GM12801 (cell line): ENCODE measurements around the gene ALX4.

Experiments used
- CTCF ChIP-seq: IDR thresholded peaks from one replicate; pipeline ENCODE4 v1.5.1; 2011; ENCODE audit warnings: control low read depth; ENCODE audit not compliant: insufficient read length; ENCODE audit errors: extremely low read depth

Gene ALX4

DNA sequence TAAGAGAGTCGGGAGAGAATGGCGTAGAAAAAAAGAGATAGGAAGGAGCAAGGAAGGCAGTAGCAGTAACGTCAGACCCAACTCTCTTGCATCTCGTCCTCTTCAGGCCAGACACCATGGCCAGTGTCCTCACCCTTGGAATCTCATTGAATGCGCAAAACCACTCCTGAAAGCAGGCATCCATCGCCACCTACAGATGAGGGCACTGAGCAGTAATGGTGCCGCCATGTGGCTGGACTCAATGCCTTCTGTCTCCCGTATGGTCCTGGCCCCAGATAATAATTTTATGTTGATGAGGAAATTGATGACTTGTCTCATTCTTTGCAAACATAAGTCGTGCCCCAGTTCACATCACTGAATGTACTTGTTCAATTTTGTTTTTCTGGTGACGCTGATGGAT is 17.8 kb upstream of the ALX4 start:
- TF ChIP-seq CTCF, result no peak

DNA sequence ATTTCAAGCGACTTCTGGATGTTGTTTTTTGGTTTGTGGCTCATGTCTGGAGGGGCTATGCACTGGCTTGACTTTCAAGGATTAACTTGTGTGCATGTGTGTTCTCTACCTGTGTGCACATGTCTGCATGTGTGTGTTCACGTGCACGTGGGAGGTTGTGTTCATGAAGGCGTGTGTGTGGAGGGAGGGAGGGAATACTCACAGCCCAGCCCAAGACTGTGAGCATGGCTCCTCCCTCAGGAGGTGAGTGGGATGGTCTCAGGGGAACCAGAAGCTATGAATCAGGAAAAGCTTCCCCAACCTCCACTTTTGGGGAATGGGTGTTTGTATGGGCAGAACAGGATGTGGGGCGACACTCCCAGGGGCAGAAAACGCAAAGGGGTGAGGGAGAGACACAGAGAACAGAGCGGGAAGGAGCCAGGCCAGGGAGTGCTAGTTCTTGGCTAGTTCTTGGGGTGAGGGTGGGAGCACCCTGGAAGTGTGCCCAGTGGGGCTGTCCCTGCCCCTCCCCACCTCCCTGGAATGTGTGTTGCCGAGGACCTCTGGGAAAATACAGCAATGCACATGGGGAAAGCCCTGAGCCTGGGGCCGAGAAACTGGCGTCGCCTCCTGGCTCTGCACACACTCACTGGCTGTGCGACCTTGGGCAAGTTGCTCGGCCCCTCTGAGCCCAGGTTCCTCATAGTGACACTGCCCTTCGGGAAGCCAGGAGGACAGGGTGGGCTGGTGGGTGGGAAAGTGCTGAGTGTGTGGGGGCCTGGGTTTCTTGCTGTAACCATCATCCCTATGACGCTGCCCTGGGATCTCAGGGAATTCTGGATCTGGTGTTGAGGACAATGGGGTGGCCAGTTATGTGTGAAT is 16.9 kb upstream of the ALX4 start:
- no peak for TF ChIP-seq CTCF

- no peak for TF ChIP-seq CTCF
Observed at GRCh38 chr11:44325698-44326097, 15.8 kb upstream of the ALX4 start.

DNA sequence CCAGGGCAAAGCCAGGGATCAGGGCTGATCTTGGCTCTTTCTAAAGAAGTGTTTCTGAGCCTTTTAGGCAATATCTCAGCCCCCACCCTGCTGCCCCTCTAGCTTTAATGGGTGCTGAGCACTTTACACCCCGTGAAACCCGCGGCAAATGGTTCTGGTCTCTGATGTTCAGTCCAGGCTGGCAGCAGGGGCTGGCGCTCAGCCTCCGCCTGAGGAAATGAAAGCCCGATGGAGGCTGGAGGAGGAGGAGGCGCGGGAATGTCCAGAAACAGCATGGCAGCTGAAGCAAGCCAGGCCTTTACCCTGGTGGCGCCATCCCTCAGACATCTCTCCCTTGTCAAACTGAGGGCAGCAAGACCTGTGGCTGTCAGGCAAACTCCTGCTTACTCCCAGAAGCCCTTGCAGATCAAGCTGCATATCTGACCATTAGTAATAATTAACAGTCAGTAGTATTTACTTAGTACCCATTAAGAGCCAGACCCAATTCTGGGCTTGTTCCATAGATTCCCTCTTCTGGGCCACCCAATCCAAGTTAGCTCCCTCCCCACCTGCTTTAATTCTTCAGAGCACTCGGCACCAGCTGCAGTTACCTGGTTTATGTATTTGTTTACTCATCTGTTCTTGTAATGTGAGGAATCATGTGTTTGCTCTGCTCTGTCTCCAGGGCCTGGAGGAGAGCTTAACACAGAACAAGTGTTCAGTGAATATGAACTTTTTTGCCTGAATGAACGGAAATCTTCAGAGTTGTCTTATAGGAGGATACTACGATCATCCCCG is 15.0 kb upstream of the ALX4 start:
- TF ChIP-seq CTCF, result no peak

- TF ChIP-seq CTCF, result no peak
Observed at GRCh38 chr11:44324222-44324621, 14.3 kb upstream of the ALX4 start.

- TF ChIP-seq CTCF, result no peak
Observed at GRCh38 chr11:44322243-44322642, 12.3 kb upstream of the ALX4 start.

DNA sequence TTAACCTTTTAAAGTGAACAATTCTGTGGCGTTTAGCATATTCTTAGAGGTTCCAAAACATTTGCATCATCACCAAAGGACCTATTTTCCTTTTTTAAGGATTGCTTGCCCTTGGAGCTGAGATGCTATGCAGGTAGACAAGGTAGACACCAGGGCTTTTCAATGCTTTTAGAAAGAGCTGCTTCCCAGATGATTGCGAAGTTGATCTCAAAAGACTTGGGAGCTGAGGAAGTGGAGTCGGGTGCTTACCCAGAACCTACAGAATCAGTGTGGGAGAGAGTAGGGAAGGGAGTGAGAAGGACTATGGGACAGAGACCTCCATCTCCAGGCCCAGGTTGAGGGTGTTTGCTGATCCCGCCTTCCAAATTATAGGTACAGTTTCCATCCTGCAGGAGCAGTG is 11.1 kb upstream of the ALX4 start:
- TF ChIP-seq CTCF, result no peak
